ENCODE measurements around the gene NID1.

DNA sequence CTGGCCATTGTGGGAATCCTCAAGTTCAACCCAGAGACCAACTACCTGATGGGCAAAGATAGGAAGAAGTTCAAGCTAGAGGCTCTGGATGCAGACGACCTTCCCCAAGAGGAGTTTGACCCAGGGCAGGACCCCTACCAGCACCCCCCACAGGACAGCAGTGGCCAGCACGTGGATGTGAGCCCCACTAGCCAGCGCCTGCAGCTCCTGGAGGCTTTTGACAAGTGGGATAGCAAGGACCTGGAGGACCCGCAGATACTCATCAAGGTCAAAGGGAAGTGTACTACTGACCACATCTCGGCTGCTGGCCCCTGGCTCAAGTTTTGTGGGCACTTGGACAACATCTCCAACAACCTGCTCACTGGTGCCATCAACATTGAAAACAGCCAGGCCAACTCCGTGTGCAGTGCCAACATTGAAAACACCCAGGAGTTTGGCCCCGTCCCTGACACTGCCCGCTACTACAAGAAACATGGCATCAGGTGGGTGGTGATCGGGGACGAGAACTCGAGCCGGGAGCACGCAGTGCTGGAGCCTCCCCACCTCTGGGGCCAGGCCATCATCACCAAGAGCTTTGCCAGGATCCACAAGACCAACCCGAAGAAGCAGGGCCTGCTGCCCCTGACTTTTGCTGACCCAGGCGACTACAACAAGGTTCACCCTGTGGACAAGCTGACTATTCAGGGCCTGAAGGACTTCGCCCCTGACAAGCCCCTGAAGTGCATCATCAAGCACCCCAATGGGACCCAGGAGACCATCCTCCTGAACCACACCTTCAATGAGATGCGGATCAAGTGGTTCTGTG is 46.8 kb upstream of the NID1 start:
- TF ChIP-seq TAF1 (IDR thresholded peaks at IDR 0.05; ENCODE audit: low read depth, low read length) (no peak), POLR2AphosphoS5 (IDR thresholded peaks at IDR 0.05; ENCODE audit: low read depth, low read length) (no peak)
